WTC11 (cell line): ENCODE measurements around the gene ADGRG7. TPM values are rescaled to one million over a fixed set of nuclear protein-coding genes. Genes with fewer than 3 reads are reported as not detected.

ENCODE experiments used
- ATAC-seq: fragments of 200-7000 bp; cut with Tn5 transposase; 2 replicates; pipeline ENCODE4 v1.10.0; 2021; ENCODE audit warnings: mild to moderate bottlenecking, moderate library complexity
- CTCF ChIA-PET: fragments of 300-600 bp; sonication (Branson Sonifier 250); formaldehyde crosslinking; loops from one replicate; lab custom pipeline; 2021; ENCODE audit warnings: antibody characterized with exemption; lab: Charles Lee
- POLR2A ChIA-PET: fragments of 350-600 bp; sonication (Branson Sonifier 250); formaldehyde crosslinking; loops from one replicate; lab custom pipeline; 2021; ENCODE audit warnings: antibody characterized with exemption; lab: Charles Lee
- DNase-seq: peaks from one replicate; pipeline ENCODE4 v3.0.0; 2021; ENCODE audit warnings: low spot score
- H3K27ac Mint-ChIP-seq: 2 replicates; pipeline ENCODE4 v1.8.0; 2021; ENCODE audit warnings: mixed read lengths
- H3K27me3 Mint-ChIP-seq: 2 replicates; pipeline ENCODE4 v1.8.0; 2021; ENCODE audit warnings: low read depth, mild to moderate bottlenecking, moderate library complexity, mixed read lengths
- H3K36me3 Mint-ChIP-seq: 2 replicates; pipeline ENCODE4 v1.8.0; 2021; ENCODE audit warnings: mixed read lengths
- H3K4me1 Mint-ChIP-seq: 2 replicates; pipeline ENCODE4 v1.8.0; 2022; ENCODE audit warnings: mixed read lengths
- H3K4me3 Mint-ChIP-seq: 2 replicates; pipeline ENCODE4 v1.8.0; 2021; ENCODE audit warnings: mild to moderate bottlenecking, moderate library complexity, mixed read lengths
- H3K9me3 Mint-ChIP-seq: 2 replicates; pipeline ENCODE4 v1.8.0; 2021; ENCODE audit warnings: mixed read lengths
- CTCF ChIP-seq: fragments of 200-600 bp; IDR thresholded peaks from 2 replicates; pipeline ENCODE4 v1.8.0; 2022; ENCODE audit warnings: antibody characterized with exemption
- E2F4 ChIP-seq: sonication (generic); formaldehyde crosslinking; IDR thresholded peaks from 2 replicates; pipeline ENCODE4 v1.8.1; 2022; ENCODE audit warnings: low read depth, mild to moderate bottlenecking, moderate library complexity, missing genetic modification reagents, borderline replicate concordance
- ELF4 ChIP-seq: sonication (generic); formaldehyde crosslinking; IDR thresholded peaks from 2 replicates; pipeline ENCODE4 v1.8.1; 2022; ENCODE audit warnings: low read depth, mild to moderate bottlenecking, moderate library complexity, missing genetic modification reagents
- EMX1 ChIP-seq: fragments of 250-450 bp; sonication (Bioruptor Pico); IDR thresholded peaks from 2 replicates; pipeline ENCODE4 v1.8.0; 2021; ENCODE audit warnings: mild to moderate bottlenecking
- GABPB1 ChIP-seq: sonication (generic); formaldehyde crosslinking; IDR thresholded peaks from 2 replicates; pipeline ENCODE4 v1.8.1; 2023; ENCODE audit warnings: mild to moderate bottlenecking, missing genetic modification reagents
- GTF2I ChIP-seq: fragments of 250-450 bp; sonication (Bioruptor Pico); conservative IDR thresholded peaks from 2 replicates; pipeline ENCODE4 v1.4.0; 2021; ENCODE audit warnings: mild to moderate bottlenecking
- HMGA2 ChIP-seq: fragments of 250-450 bp; sonication (Bioruptor Pico); IDR thresholded peaks from 2 replicates; pipeline ENCODE4 v1.4.0; 2021; ENCODE audit warnings: mild to moderate bottlenecking, moderate library complexity
- MLX ChIP-seq: sonication (generic); formaldehyde crosslinking; IDR thresholded peaks from 2 replicates; pipeline ENCODE4 v1.8.1; 2023; ENCODE audit warnings: mild to moderate bottlenecking, missing genetic modification reagents, moderate library complexity
- NFYB ChIP-seq: sonication (generic); formaldehyde crosslinking; conservative IDR thresholded peaks from 2 replicates; pipeline ENCODE4 v1.8.0; 2022; ENCODE audit warnings: low read depth, missing genetic modification reagents
- NR1H2 ChIP-seq: sonication (generic); formaldehyde crosslinking; IDR thresholded peaks from 2 replicates; pipeline ENCODE4 v1.9.0; 2021; ENCODE audit warnings: mild to moderate bottlenecking, moderate library complexity, missing genetic modification reagents
- SMAD4 ChIP-seq: sonication (generic); formaldehyde crosslinking; IDR thresholded peaks from 2 replicates; pipeline ENCODE4 v1.8.0; 2022; ENCODE audit warnings: mild to moderate bottlenecking, missing genetic modification reagents
- SP1 ChIP-seq: sonication (generic); formaldehyde crosslinking; conservative IDR thresholded peaks from 2 replicates; pipeline ENCODE4 v1.8.1; 2022; ENCODE audit warnings: missing genetic modification reagents
- STAT6 ChIP-seq: sonication (generic); formaldehyde crosslinking; conservative IDR thresholded peaks from 2 replicates; pipeline ENCODE4 v1.8.1; 2023; ENCODE audit warnings: mild to moderate bottlenecking, low read depth, missing genetic modification reagents, moderate library complexity
- TCF7 ChIP-seq: sonication (generic); formaldehyde crosslinking; IDR thresholded peaks from 2 replicates; pipeline ENCODE4 v1.8.0; 2022; ENCODE audit warnings: mild to moderate bottlenecking, low read depth, missing genetic modification reagents, moderate library complexity
- ZBTB21 ChIP-seq: sonication (generic); formaldehyde crosslinking; IDR thresholded peaks from 2 replicates; pipeline ENCODE4 v1.8.1; 2023; ENCODE audit warnings: mild to moderate bottlenecking, missing genetic modification reagents, borderline replicate concordance
- ZNF121 ChIP-seq: sonication (generic); formaldehyde crosslinking; IDR thresholded peaks from 2 replicates; pipeline ENCODE4 v1.8.0; 2023; ENCODE audit warnings: missing genetic modification reagents
- total RNA-seq: library from RNA; stranded (reverse); gene quantifications from 3 replicates; pipeline ENCODE4 v1.2.3, GENCODE V29; 2021
- TF ChIP-seq, protein P1 (sequence below): sonication (generic); formaldehyde crosslinking; IDR thresholded peaks from 2 replicates; pipeline ENCODE4 v1.8.1; 2022; ENCODE audit warnings: mild to moderate bottlenecking, missing genetic modification reagents, moderate library complexity, borderline replicate concordance
- TF ChIP-seq, protein P2 (sequence below): sonication (generic); formaldehyde crosslinking; IDR thresholded peaks from 2 replicates; pipeline ENCODE4 v1.8.0; 2022; ENCODE audit warnings: mild to moderate bottlenecking, missing genetic modification reagents
- TF ChIP-seq, protein P3 (sequence below): sonication (generic); formaldehyde crosslinking; IDR thresholded peaks from 2 replicates; pipeline ENCODE4 v1.8.1; 2023; ENCODE audit warnings: mild to moderate bottlenecking, missing genetic modification reagents, moderate library complexity

Gene ADGRG7
- total RNA-seq, 1 experiment from 2014 or later = not detected

DNA sequence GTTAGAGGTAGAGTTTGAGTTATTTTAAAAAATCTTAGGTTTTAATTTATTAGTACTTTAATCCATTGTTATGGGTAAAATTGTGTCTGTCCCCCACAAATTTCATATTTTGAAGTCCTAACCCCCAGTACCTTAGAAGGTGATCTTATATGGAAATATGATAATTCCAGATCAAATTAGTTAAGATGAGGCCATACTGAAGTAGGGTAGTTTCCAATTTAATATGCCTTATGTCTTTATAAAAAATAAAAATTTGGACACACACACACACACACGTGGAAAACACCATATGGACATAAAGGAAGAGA lies 18.6 kb upstream of the ADGRG7 start:
- no peak for DNase-seq
- Mint-ChIP-seq H3K27me3 (no peaks in the 10 kb centered on the region), H3K36me3 (peaks cover 9% of the 10 kb centered on the region), H3K4me3 (no peak overlapping the region), H3K27ac (no peak overlapping the region)
- POLR2A ChIA-PET = interaction anchor here (0.6 kb wide), 1 partner anchor 163 kb away, joined by 3 read pairs; no protein-coding TSS in a partner anchor
- CTCF ChIA-PET = interaction anchor here (1.2 to 5.5 kb wide), 3 partner anchors 8 to 129 kb away, joined by 4 to 115 read pairs (median 19); no protein-coding TSS in a partner anchor
- TF ChIP-seq CTCF (peak; percentile 20; the same call in 1 of the 2 replicates), TCF7 (no peak)
- TF ChIP-seq, all 79 proteins: peak for 1
- no peak for ATAC-seq
- Mint-ChIP-seq H3K4me1 (peaks cover 6% of the 10 kb centered on the region), H3K9me3 (peaks cover 14% of the 10 kb centered on the region)

- ATAC-seq (no peak), DNase-seq (no peak)
- Mint-ChIP-seq H3K4me1 (peaks cover 6% of the 10 kb centered on the region), H3K36me3 (peaks cover 3% of the 10 kb centered on the region), H3K27ac (no peak overlapping the region), H3K9me3 (peaks cover 8% of the 10 kb centered on the region), H3K4me3 (no peak overlapping the region), H3K27me3 (no peaks in the 10 kb centered on the region)
- TF ChIP-seq SP1 (CRISPR knock-in tag) (no peak), ZNF121 (CRISPR knock-in tag) (no peak), NR1H2 (CRISPR knock-in tag) (no peak), ELF4 (no peak), EMX1 (no peak), GABPB1 (no peak), MLX (CRISPR knock-in tag) (no peak), NFYB (no peak), E2F4 (no peak), ZBTB21 (CRISPR knock-in tag) (no peak), GTF2I (CRISPR knock-in tag) (no peak), STAT6 (CRISPR knock-in tag) (no peak), SMAD4 (no peak), HMGA2 (CRISPR knock-in tag) (no peak)
- TF ChIP-seq, protein P1, sequence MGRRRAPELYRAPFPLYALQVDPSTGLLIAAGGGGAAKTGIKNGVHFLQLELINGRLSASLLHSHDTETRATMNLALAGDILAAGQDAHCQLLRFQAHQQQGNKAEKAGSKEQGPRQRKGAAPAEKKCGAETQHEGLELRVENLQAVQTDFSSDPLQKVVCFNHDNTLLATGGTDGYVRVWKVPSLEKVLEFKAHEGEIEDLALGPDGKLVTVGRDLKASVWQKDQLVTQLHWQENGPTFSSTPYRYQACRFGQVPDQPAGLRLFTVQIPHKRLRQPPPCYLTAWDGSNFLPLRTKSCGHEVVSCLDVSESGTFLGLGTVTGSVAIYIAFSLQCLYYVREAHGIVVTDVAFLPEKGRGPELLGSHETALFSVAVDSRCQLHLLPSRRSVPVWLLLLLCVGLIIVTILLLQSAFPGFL (CRISPR knock-in tag) = no peak
- TF ChIP-seq, protein P2, sequence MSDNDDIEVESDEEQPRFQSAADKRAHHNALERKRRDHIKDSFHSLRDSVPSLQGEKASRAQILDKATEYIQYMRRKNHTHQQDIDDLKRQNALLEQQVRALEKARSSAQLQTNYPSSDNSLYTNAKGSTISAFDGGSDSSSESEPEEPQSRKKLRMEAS (CRISPR knock-in tag) = no peak
- TF ChIP-seq, protein P3, sequence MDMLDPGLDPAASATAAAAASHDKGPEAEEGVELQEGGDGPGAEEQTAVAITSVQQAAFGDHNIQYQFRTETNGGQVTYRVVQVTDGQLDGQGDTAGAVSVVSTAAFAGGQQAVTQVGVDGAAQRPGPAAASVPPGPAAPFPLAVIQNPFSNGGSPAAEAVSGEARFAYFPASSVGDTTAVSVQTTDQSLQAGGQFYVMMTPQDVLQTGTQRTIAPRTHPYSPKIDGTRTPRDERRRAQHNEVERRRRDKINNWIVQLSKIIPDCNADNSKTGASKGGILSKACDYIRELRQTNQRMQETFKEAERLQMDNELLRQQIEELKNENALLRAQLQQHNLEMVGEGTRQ (CRISPR knock-in tag) = no peak
- ChIA-PET CTCF (interaction anchor here (0.6 to 5.5 kb wide), 5 partner anchors 9 to 208 kb away, joined by 3 to 115 read pairs (median 4); no protein-coding TSS in a partner anchor), POLR2A (no interaction called here)
These were observed 18.0 kb upstream of the ADGRG7 start for GRCh38 chr3:100591411-100591810.
